AG04449 (cell line): ENCODE measurements around the gene PCGF3.

Source experiments
- CTCF ChIA-PET: fragments of 350-600 bp; formaldehyde crosslinking; extraction: SDS; loops from one replicate; lab custom pipeline; 2021; ENCODE audit warnings: antibody characterized with exemption; lab: Yijun Ruan, JAX
- POLR2A ChIA-PET: fragments of 400-600, 350-600 bp; formaldehyde crosslinking; extraction: SDS; loops from one replicate; lab custom pipeline; 2020; ENCODE audit warnings: antibody characterized with exemption, inconsistent platforms; lab: Yijun Ruan, JAX
- DNase-seq: peaks from one replicate; pipeline ENCODE4 v3.0.0-alpha.2; 2010; ENCODE audit warnings: low read depth, low spot score
- H3K4me3 ChIP-seq: 2 replicates; pipeline ENCODE4 v1.5.1; 2011; ENCODE audit warnings: low read depth, mild to moderate bottlenecking, control low read depth, low read length
- TF ChIP-seq, protein P1 (sequence below): IDR thresholded peaks from one replicate; pipeline ENCODE4 v1.5.1; 2011; ENCODE audit warnings: mild to moderate bottlenecking, moderate library complexity, low read length, control low read depth, inconsistent platforms; ENCODE audit not compliant: insufficient read depth; ENCODE audit errors: missing control alignments

PCGF3 gene

GRCh38 chr4:738781-739280 is 33.2 kb downstream of the PCGF3 start:
- ChIA-PET POLR2A (no interaction called here), CTCF (no interaction called here)
- DNase-seq, result no peak
- TF ChIP-seq, protein P1, sequence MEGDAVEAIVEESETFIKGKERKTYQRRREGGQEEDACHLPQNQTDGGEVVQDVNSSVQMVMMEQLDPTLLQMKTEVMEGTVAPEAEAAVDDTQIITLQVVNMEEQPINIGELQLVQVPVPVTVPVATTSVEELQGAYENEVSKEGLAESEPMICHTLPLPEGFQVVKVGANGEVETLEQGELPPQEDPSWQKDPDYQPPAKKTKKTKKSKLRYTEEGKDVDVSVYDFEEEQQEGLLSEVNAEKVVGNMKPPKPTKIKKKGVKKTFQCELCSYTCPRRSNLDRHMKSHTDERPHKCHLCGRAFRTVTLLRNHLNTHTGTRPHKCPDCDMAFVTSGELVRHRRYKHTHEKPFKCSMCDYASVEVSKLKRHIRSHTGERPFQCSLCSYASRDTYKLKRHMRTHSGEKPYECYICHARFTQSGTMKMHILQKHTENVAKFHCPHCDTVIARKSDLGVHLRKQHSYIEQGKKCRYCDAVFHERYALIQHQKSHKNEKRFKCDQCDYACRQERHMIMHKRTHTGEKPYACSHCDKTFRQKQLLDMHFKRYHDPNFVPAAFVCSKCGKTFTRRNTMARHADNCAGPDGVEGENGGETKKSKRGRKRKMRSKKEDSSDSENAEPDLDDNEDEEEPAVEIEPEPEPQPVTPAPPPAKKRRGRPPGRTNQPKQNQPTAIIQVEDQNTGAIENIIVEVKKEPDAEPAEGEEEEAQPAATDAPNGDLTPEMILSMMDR, result no peak
- no peak overlapping the region for H3K4me3 ChIP-seq

GRCh38 chr4:739569-739968 is 33.9 kb downstream of the PCGF3 start:
- ChIA-PET CTCF (interaction anchor here (2.1 kb wide), 1 partner anchor 20 kb away, joined by 7 read pairs; no protein-coding TSS in a partner anchor), POLR2A (no interaction called here)
- TF ChIP-seq, protein P1, result no peak
- no peak for DNase-seq
- H3K4me3 ChIP-seq, result no peak overlapping the region

GRCh38 chr4:740011-740410 is 34.4 kb downstream of the PCGF3 start:
- H3K4me3 ChIP-seq, result no peak overlapping the region
- TF ChIP-seq, protein P1, result no peak
- ChIA-PET POLR2A (no interaction called here), CTCF (interaction anchor here (1.0 to 4.7 kb wide), 6 partner anchors 14 to 251 kb away, joined by 3 to 90 read pairs (median 14); partner anchors contain the start of gene IDUA)
- no peak for DNase-seq

- H3K4me3 ChIP-seq, result no peak overlapping the region
- TF ChIP-seq, protein P1, result no peak
- CTCF ChIA-PET, result interaction anchor here (1.0 to 4.7 kb wide), 12 partner anchors 7 to 250 kb away, joined by 3 to 90 read pairs (median 13); partner anchors contain the start of genes GAK, IDUA and TMEM175
- POLR2A ChIA-PET, result no interaction called here
- DNase-seq, result peak; percentile 16
Measured at GRCh38 chr4:740656-741282, 35.1 kb downstream of the PCGF3 start.

- CTCF ChIA-PET, result interaction anchor here (0.7 to 4.7 kb wide), 28 partner anchors 9 to 526 kb away, joined by 3 to 90 read pairs (median 4); partner anchors contain the start of genes GAK, IDUA and TMEM175
- TF ChIP-seq, protein P1, result no peak
- POLR2A ChIA-PET, result no interaction called here
- no peak for DNase-seq
- H3K4me3 ChIP-seq, result no peak overlapping the region
Measured at GRCh38 chr4:742096-742741, 36.6 kb downstream of the PCGF3 start.

DNA sequence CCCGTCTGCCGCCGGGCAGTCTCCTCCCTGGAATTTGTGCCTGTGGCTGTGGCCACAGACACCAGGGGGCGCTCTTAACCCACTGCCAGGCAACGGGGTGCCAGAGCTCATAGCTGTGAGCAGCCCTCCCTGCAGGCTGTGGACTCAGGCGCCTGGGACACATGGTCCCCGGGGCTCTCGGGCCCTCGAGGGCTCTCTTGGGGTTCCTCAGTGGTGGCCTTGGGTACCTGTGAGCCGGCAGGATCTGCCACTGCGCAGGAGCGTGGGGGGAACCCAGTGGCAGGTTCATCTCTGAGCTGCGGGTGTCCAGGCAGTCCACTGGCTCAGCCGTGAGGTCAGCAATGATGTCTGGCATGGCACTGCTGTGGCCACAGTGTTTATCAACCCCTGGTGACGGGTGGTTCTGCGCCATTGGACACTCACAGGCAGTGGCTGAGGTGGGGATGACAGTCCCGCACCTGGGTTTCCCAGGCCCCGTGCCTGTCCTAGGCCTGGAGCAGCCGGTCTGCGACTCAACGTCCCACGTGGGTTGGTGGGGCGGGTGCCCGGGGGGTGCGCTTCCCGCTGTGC is 37.2 kb downstream of the PCGF3 start:
- DNase-seq, result no peak
- CTCF ChIA-PET, result interaction anchor here (0.7 to 4.7 kb wide), 25 partner anchors 9 to 267 kb away, joined by 3 to 90 read pairs (median 5); partner anchors contain the start of genes GAK, IDUA and TMEM175
- TF ChIP-seq, protein P1, result peak; percentile 84
- no peak overlapping the region for H3K4me3 ChIP-seq
- POLR2A ChIA-PET, result no interaction called here
